K562 (cell line): ENCODE results near the gene EEF2. TPM values are rescaled to one million over a fixed set of nuclear protein-coding genes. Genes with fewer than 3 reads are reported as not detected.
A peak's percentile ranks its signal among the peaks of the same experiment; 100 is the strongest.

Source experiments
- ATAC-seq: fragments of 200-7000 bp; cut with Tn5 transposase; 3 replicates; pipeline ENCODE4 v1.9.1; 2020; ENCODE audit warnings: moderate library complexity
- BruUV-seq: library from RNA; stranded (reverse); fragments of 400-500 nt; replicated peaks from 2 replicates; lab custom pipeline; 2021; lab: Mats Ljungman, UMichigan
- CTCF ChIA-PET: fragments of 300-600 bp; formaldehyde crosslinking; extraction: SDS; loops from one replicate; lab custom pipeline; 2021; ENCODE audit warnings: low intra/inter-chr PET ratio; lab: Yijun Ruan, JAX
- POLR2A ChIA-PET: fragments of 300-600, 350-650 bp; sonication (Branson Sonifier 250); formaldehyde crosslinking; extraction: SDS; loops from one replicate; lab custom pipeline; 2021; ENCODE audit warnings: antibody characterized with exemption, inconsistent platforms; lab: Yijun Ruan, JAX
- DNase-seq, 4 experiments: peaks; one replicate each; pipeline versions ENCODE4 v3.0.0 to v3.0.0-alpha.2; 2011 to 2018; ENCODE audit warnings: low spot score in 3 of 4, mixed read lengths in 3 of 4; ENCODE audit errors: extremely low read depth in 1 of 4
- FAIRE-seq: peaks from 2 replicates; lab custom pipeline; 2011; peaks lifted over from hg19 to GRCh38; lab: Jason Lieb, UNC
- H2AFZ ChIP-seq: 2 replicates; pipeline ENCODE4 v1.6.0; 2011; ENCODE audit warnings: low read depth, low read length, control low read depth, inconsistent platforms
- H3K27ac ChIP-seq: fragments of 200-600 bp; 3 replicates; pipeline ENCODE4 v1.8.0; 2011; ENCODE audit warnings: low read depth, mild to moderate bottlenecking, control low read depth, inconsistent platforms, low read length, moderate library complexity, mixed read lengths; ENCODE audit errors: extremely low read depth
- H3K27me3 ChIP-seq, 2 experiments: fragments of 300-600 bp in 1 of 2; 2 replicates in 1 of 2; 3 replicates in 1 of 2; pipeline versions ENCODE4 v1.6.0 to v1.8.0; 2011; ENCODE audit warnings: inconsistent platforms in 2 of 2, low read length in 2 of 2, mild to moderate bottlenecking in 1 of 2, mixed read lengths in 1 of 2, moderate library complexity in 1 of 2; ENCODE audit not compliant: control insufficient read depth in 2 of 2, insufficient read depth in 2 of 2
- H3K36me3 ChIP-seq: fragments of 300-600 bp; 3 replicates; pipeline ENCODE4 v1.8.0; 2011; ENCODE audit warnings: mild to moderate bottlenecking, low read length, inconsistent platforms; ENCODE audit not compliant: control insufficient read depth, insufficient read depth
- H3K4me1 ChIP-seq, 2 experiments: fragments of 200-600 bp in 1 of 2; replicated peaks in 1 of 2; 2 replicates in 1 of 2; 3 replicates in 1 of 2; pipeline versions ENCODE4 v1.5.1 to v1.8.0; 2011; ENCODE audit warnings: inconsistent platforms in 2 of 2, low read length in 2 of 2, mild to moderate bottlenecking in 1 of 2, mixed read lengths in 1 of 2, moderate library complexity in 1 of 2; ENCODE audit not compliant: control insufficient read depth in 2 of 2, insufficient read depth in 2 of 2
- H3K4me2 ChIP-seq: 2 replicates; pipeline ENCODE4 v1.6.1; 2011; ENCODE audit warnings: low read length, control low read depth, inconsistent platforms, mixed read lengths; ENCODE audit not compliant: insufficient read depth
- H3K4me3 ChIP-seq: fragments of 200-600 bp; sonication (generic), shearing (Covaris generic); 2 replicates; pipeline ENCODE4 v1.5.1; 2016; ENCODE audit warnings: control low read depth, inconsistent platforms
- H3K79me2 ChIP-seq: fragments of 200-600 bp; 3 replicates; pipeline ENCODE4 v1.8.0; 2011; ENCODE audit warnings: low read length, inconsistent platforms; ENCODE audit not compliant: control insufficient read depth, insufficient read depth
- H3K9ac ChIP-seq, 2 experiments: 2 replicates each; pipeline versions ENCODE4 v1.6.0 to v1.6.1; 2011; ENCODE audit warnings: low read depth in 2 of 2, low read length in 2 of 2, control low read depth in 1 of 2, inconsistent platforms in 1 of 2, mild to moderate bottlenecking in 1 of 2, mixed read lengths in 1 of 2; ENCODE audit not compliant: insufficient read depth in 1 of 2
- H3K9me1 ChIP-seq: one replicate; pipeline ENCODE4 v1.6.0; 2011; ENCODE audit warnings: inconsistent platforms, mild to moderate bottlenecking, low read length, moderate library complexity; ENCODE audit not compliant: control insufficient read depth, insufficient read depth
- H3K9me3 ChIP-seq: replicated peaks from 2 replicates; pipeline ENCODE4 v1.5.1; 2011; ENCODE audit warnings: low read depth, low read length, inconsistent platforms; ENCODE audit not compliant: control insufficient read depth, insufficient read depth
- H4K20me1 ChIP-seq: replicated peaks from 2 replicates; pipeline ENCODE4 v1.6.1; 2011; ENCODE audit warnings: low read length, inconsistent platforms, mixed read lengths; ENCODE audit not compliant: control insufficient read depth, insufficient read depth
- CC2D1A ChIP-seq: fragments of 450-650 bp; IDR thresholded peaks from 2 replicates; pipeline ENCODE4 v1.6.1; 2017; ENCODE audit warnings: mild to moderate bottlenecking
- CEBPB ChIP-seq: fragments of 450-650 bp; IDR thresholded peaks from 2 replicates; pipeline ENCODE4 v1.6.1; 2016; ENCODE audit warnings: missing genetic modification characterization, missing compliant biosample characterization
- CEBPZ ChIP-seq: fragments of 150-350 bp; IDR thresholded peaks from 2 replicates; pipeline ENCODE4 v1.6.1; 2014; ENCODE audit warnings: low read depth, mild to moderate bottlenecking, low read length, borderline replicate concordance
- HCFC1 ChIP-seq: IDR thresholded peaks from 2 replicates; pipeline ENCODE4 v1.6.1; 2012; ENCODE audit warnings: low read depth, low read length, improper control_type of control experiment
- KDM4B ChIP-seq, 2 experiments: fragments of 450-650 bp in 1 of 2; sonication (generic) in 1 of 2; IDR thresholded peaks; 2 replicates each; pipeline ENCODE4 v1.6.1; 2016 to 2017; ENCODE audit warnings: borderline replicate concordance in 2 of 2, antibody characterized with exemption in 1 of 2, low read depth in 1 of 2, mild to moderate bottlenecking in 1 of 2
- MECOM ChIP-seq: fragments of 250-450 bp; sonication (Bioruptor Pico); IDR thresholded peaks from 2 replicates; pipeline ENCODE4 v1.8.0; 2022; ENCODE audit warnings: inconsistent platforms
- MIER1 ChIP-seq: fragments of 450-650 bp; IDR thresholded peaks from 2 replicates; pipeline ENCODE4 v1.6.1; 2016; ENCODE audit warnings: antibody characterized with exemption, mild to moderate bottlenecking, low read depth
- MLX ChIP-seq, 2 experiments: fragments of 450-650 bp in 1 of 2; sonication (generic) in 1 of 2; formaldehyde crosslinking; conservative IDR thresholded peaks; 2 replicates each; pipeline versions ENCODE4 v1.4.0 to v1.8.1; 2020 to 2022; ENCODE audit warnings: mild to moderate bottlenecking in 1 of 2, missing genetic modification reagents in 1 of 2
- NRF1 ChIP-seq, 2 experiments: fragments of 450-650 bp; IDR thresholded peaks in 1 of 2; conservative IDR thresholded peaks in 1 of 2; 2 replicates each; pipeline ENCODE4 v1.6.1; 2014; ENCODE audit warnings: mild to moderate bottlenecking in 2 of 2
- TCF7 ChIP-seq: sonication (generic); IDR thresholded peaks from 2 replicates; pipeline ENCODE4 v1.6.1; 2016; ENCODE audit warnings: antibody characterized with exemption, borderline replicate concordance
- TEAD1 ChIP-seq, 2 experiments: fragments of 450-650 bp in 1 of 2; sonication (generic) in 1 of 2; formaldehyde crosslinking; IDR thresholded peaks; 2 replicates each; pipeline versions ENCODE4 v1.4.0 to v1.8.0; 2020 to 2022; ENCODE audit warnings: mild to moderate bottlenecking in 2 of 2, missing genetic modification reagents in 1 of 2
- USF2 ChIP-seq: sonication (generic); formaldehyde crosslinking; IDR thresholded peaks from 2 replicates; pipeline ENCODE4 v1.5.0; 2020; ENCODE audit warnings: missing genetic modification reagents
- ZNF121 ChIP-seq: sonication (generic); formaldehyde crosslinking; conservative IDR thresholded peaks from 2 replicates; pipeline ENCODE4 v1.8.0; 2022; ENCODE audit warnings: missing genetic modification reagents
- ZNF449 ChIP-seq: fragments of 250-450 bp; sonication (Bioruptor Pico); IDR thresholded peaks from 2 replicates; pipeline ENCODE4 v1.8.0; 2022; ENCODE audit warnings: moderate library complexity, mild to moderate bottlenecking, inconsistent platforms
- WGBS: fragments of 100-300 bp; shearing (Covaris generic); methylation state at CpG from one replicate; pipeline ENCODE4 v1.1.6; 2016; ENCODE audit warnings: low coverage, mixed read lengths; ENCODE audit not compliant: insufficient coverage; ENCODE audit errors: missing lambda C conversion rate; 5-methylcytosine and 5-hydroxymethylcytosine counted together
- in situ Hi-C: fragments of 300-500 bp; cut with MboI; formaldehyde crosslinking; loops from 4 replicates; pipeline ENCODE4 v1.15.0; 2018; ENCODE audit warnings: inconsistent platforms, mixed read lengths
- intact Hi-C: fragments of 100-400 bp; cut with micrococcal nuclease; formaldehyde crosslinking; loops from 2 replicates; pipeline ENCODE4 v1.14.2; 2022
- polyA plus RNA-seq, 8 experiments: library from polyadenylated mRNA; depleted of rRNA in 4 of 8; stranded (reverse) in 5 of 8; unstranded in 3 of 8; fragments of >200 nt; fragmentation: Nextera tagmentation in 2 of 8; fragmentation: Illumina TruSeq in 1 of 8; extraction: Ambion mirVana in 2 of 8; extraction: Trizol in 1 of 8; gene quantifications; 2 replicates each; pipeline versions ENCODE4 v1.2.1 to v1.2.3, GENCODE V29; 2011 to 2014; ENCODE audit warnings: inconsistent platforms in 1 of 8, missing spikeins in 1 of 8
- total RNA-seq, 7 experiments: library from RNA; depleted of rRNA in 6 of 7; stranded (reverse); fragments of >200 nt in 6 of 7; fragmentation: Illumina TruSeq in 2 of 7; extraction: Trizol in 2 of 7; gene quantifications; 2 replicates each; pipeline versions ENCODE4 v1.2.1 to v1.2.3, GENCODE V29; 2011 to 2021; ENCODE audit warnings: low replicate concordance in 1 of 7

The EEF2 gene
- total and polyA plus RNA-seq, 9 of the 15 experiments (the other 6 are each of a cell fraction or from before 2014, with no cell fraction given): 372 to 3,003 (median 1,453) TPM

- FAIRE-seq (peak; percentile 64), ATAC-seq (peak; percentile 24; the same call in 2 of the 3 replicates), DNase-seq (peak; percentile 85 to 90 (median 88))
- CTCF ChIA-PET: interaction anchor here (0.8 to 3.4 kb wide), 4 partner anchors 135 to 219 kb away, joined by 3 to 31 read pairs (median 4); no protein-coding TSS in a partner anchor
- no TSS peak for BruUV-seq
- Histone ChIP-seq H3K4me2 (peak overlapping the region; percentile 69), H3K36me3 (peaks cover 23% of the 10 kb centered on the region), H3K27me3 (no peaks in the 10 kb centered on the region), H2AFZ (peak overlapping the region; percentile 86), H3K4me3 (0 out of 2 replicates have a peak overlapping the region, but pooled peaks have one; percentile 12), H3K9me3 (0 out of 2 replicates have a peak, but pooled peaks cover 2% of the 10 kb centered on the region), H3K9ac (peak overlapping the region; percentile 63 to 66; a peak in 3 of 4 replicates), H3K79me2 (peaks cover 26% of the 10 kb centered on the region), H4K20me1 (peaks cover 23% of the 10 kb centered on the region), H3K4me1 (peaks cover 25 to 31% of the 10 kb centered on the region in 2 experiments; a peak in 4 of 5 replicates), H3K9me1 (peaks cover 15% of the 10 kb centered on the region), H3K27ac (peak overlapping the region; percentile 57)
- in situ Hi-C loops: no loop called here
- intact Hi-C loops: loop anchor here (2.0 to 5.0 kb wide), 3 partner anchors 135 to 200 kb away; no protein-coding TSS in a partner anchor
- 5% methylated on average over 28 of the region's 30 CpGs for WGBS
- POLR2A ChIA-PET: interaction anchor here (0.5 to 1.3 kb wide), 11 partner anchors 9 to 683 kb away, joined by 3 to 6 read pairs (median 3); no protein-coding TSS in a partner anchor
- TF ChIP-seq MLX (CRISPR knock-in tag; conservative IDR thresholded peaks at IDR 0.05): no peak
- TF ChIP-seq HCFC1: peak; percentile 31; the same call in 1 of the 2 replicates
- no peak for TF ChIP-seq CEBPZ
- TF ChIP-seq MIER1: no peak
- TF ChIP-seq TCF7: no peak
- TF ChIP-seq MECOM (CRISPR knock-in tag): no peak
- TF ChIP-seq ZNF449: no peak
- TF ChIP-seq CC2D1A: peak; percentile 23; the same call in 1 of the 2 replicates
- TF ChIP-seq NRF1 (conservative IDR thresholded peaks at IDR 0.05 in 1 of 2, IDR thresholded peaks at IDR 0.05 in 1 of 2): peak; percentile 96 to 97
- no peak for TF ChIP-seq KDM4B (IDR thresholded peaks at IDR 0.05; ENCODE audit: borderline replicate concordance in 2 of 2, low read depth in 1 of 2)
- TF ChIP-seq TEAD1 (CRISPR knock-in tag; IDR thresholded peaks at IDR 0.05): no peak
- no peak for TF ChIP-seq USF2
- TF ChIP-seq ZNF121 (CRISPR knock-in tag): no peak
- peak; percentile 25; the same call in 1 of the 2 replicates for TF ChIP-seq CEBPB
Measured at GRCh38 chr19:3987619-3988371, 2.5 kb upstream of the EEF2 start.
